GM18870 (cell line): Measurements from ENCODE around the gene ST6GALNAC3.
A peak's percentile ranks its signal among the peaks of the same experiment; 100 is the strongest.

ENCODE experiments used
- ATAC-seq: cut with Tn5 transposase; IDR thresholded peaks from one replicate; pipeline ENCODE4 v1.9.1; 2021; ENCODE audit warnings: moderate library complexity; ENCODE audit not compliant: unreplicated experiment

Gene ST6GALNAC3

GRCh38 chr1:76491737-76492136, 417.2 kb downstream of the ST6GALNAC3 start:
- ATAC-seq: no peak

DNA sequence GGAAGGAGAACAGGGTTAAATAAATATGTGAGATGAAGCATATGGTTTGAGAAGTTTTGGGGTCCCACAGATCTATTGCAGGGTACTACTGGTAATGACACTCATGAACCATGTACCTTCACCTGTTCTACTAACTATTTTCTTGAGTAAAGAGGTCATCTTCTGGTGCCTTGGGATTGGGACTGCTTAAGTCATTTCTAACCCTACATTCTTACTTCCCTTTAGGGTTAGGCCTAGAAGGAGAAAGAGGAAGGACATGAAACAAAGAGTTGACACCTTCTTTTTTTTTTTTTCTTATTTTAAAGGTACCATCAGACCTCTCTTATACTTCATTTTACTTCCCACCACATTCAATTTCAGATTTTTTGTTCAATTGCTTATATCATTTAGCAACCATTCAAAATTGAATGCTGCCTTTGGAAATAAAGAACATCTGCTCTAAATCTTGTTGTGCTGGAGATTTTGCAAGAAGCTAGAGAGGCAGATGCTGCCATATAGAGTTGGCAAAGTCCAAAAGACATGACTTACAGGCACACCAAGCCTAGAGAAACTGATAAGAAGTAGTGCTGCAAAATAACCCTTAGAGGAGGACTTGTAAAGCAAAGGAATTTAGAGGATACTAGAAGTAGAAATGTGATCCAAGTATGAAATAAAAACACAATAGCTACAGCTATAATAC, 418.3 kb downstream of the ST6GALNAC3 start:
- ATAC-seq: no peak

GRCh38 chr1:76494807-76495206, 420.3 kb downstream of the ST6GALNAC3 start:
- ATAC-seq: peak; percentile 96

DNA sequence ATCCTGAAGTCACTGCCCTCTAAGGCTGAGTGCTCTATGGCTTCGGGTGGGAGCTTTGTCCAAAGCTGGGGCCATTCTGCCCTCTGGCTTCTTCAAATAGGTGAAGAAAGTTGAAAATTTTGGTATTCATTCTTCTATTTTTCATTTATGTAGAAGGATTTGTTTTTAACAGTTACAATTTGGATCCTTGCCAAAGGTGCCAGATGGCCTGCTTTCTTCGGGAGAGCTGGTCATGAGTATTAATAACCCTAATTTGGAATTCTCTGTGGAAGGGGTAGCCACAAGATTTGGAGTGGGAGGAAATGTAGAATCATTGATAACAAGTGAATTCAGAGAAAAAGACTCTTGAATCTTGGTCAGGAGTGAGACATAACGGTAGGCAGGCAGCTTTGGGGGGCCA, 422.3 kb downstream of the ST6GALNAC3 start:
- no peak for ATAC-seq

GRCh38 chr1:76500116-76500515, 425.6 kb downstream of the ST6GALNAC3 start:
- ATAC-seq: no peak

DNA sequence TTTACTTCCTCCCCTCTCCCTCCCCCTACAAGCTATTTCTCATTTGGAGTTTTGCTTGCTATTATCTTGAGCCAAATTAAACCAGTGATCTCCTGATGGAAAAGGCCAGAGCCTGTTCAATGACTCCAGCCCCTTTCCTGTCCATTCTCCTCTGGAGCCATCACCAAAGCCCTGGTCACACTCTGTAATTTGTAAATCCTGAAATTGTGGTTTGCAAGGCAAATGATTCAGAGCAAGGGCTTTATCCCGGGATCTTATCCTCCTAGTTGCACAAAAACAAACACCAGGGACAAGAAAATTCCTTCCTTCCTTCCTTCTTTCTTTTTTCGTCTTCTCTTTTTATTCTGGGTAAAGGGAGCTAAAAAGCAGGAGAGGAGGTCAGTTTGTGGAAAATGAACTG, 426.6 kb downstream of the ST6GALNAC3 start:
- ATAC-seq: no peak

GRCh38 chr1:76501586-76502219, 427.2 kb downstream of the ST6GALNAC3 start:
- ATAC-seq: no peak

- ATAC-seq: no peak
Observed at GRCh38 chr1:76503100-76503499, 428.6 kb downstream of the ST6GALNAC3 start.

GRCh38 chr1:76503736-76504135, 429.2 kb downstream of the ST6GALNAC3 start:
- ATAC-seq: no peak

GRCh38 chr1:76507376-76507775, 432.8 kb downstream of the ST6GALNAC3 start:
- ATAC-seq: no peak

DNA sequence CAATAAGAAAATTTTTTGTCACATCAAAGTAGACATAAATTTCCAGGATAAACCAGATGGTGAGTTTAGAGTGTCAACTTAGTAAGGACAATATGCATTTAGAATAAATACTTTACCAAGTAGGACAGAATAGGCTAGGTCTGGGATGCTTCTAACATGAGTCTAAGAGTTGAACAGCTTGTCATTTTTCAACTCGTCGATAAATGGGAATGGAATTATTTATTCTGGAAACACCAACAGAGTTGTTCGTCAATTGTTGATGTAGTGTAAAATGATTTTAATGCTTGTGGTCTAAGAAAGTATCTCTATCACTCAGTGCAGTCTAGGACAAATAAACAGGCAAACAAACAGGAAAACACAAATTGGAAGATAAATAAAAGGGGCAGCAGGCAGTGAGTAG, 434.3 kb downstream of the ST6GALNAC3 start:
- ATAC-seq: no peak

DNA sequence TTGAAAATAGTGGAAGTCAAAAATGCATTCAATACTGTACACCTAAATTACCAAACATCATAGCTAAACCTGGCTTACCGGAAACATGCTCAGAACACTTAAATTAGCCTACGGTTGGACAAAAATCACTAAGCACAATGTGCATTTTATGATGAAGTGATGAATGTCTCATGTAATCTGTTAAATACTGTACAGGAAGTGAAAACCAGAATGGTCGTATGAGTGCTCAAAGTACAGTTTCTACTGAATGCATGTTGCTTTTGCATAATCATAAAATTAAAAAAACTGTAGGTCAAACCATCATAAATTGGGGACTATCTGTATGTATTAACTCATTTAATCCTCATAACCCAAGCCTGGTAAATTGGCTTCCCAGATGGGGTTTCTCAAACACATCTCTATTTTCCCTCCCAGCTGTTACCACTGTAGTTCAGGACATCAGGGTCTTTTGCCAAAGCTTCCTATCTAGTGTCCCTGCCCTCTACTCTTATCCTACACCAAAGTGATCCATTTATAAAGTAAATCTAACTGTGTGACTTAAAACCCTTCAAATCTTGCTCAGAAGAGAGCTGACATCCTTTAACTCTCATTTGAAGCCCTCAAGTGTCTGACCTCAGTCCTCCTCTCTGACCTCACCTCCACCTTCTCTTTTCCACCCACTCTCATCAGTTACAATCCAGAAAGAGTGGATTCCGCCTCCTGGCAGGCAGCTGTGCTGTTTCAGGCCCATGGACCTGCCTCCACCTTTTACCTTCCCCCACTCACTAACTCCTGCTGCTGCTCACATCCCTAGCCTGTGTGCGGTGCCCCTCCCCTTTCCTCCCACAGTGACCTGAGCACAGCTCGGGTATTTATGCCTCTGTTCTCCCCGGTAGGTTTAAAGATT, 436.4 kb downstream of the ST6GALNAC3 start:
- ATAC-seq: no peak

GRCh38 chr1:76511558-76512179, 437.1 kb downstream of the ST6GALNAC3 start:
- no peak for ATAC-seq

- ATAC-seq: no peak
Observed at GRCh38 chr1:76530953-76531352, 456.4 kb downstream of the ST6GALNAC3 start.

- no peak for ATAC-seq
Observed at GRCh38 chr1:76541618-76542017, 467.1 kb downstream of the ST6GALNAC3 start.

GRCh38 chr1:76542359-76542758, 467.8 kb downstream of the ST6GALNAC3 start:
- ATAC-seq: no peak

DNA sequence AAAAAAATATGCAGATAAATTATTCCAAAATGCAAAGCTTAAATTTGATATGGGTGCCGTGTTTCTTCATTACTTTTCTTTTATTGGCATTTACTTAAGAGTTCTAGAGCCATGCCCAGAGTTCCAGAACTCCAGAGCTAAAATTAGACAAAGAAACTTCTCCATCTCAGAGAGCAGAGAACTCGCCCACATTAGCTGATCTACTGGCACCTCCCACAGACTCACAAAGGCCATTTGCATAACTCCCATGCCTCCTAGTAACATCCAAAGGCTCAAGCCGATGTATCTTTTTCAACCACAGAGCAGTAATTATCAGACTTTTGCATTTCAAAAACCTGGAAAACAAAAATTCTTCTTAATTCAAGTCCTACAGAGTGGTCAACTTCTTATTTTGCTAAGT, 468.9 kb downstream of the ST6GALNAC3 start:
- no peak for ATAC-seq

- ATAC-seq: no peak
Observed at GRCh38 chr1:76546354-76546933, 471.9 kb downstream of the ST6GALNAC3 start.

- ATAC-seq: no peak
Observed at GRCh38 chr1:76547916-76548315, 473.4 kb downstream of the ST6GALNAC3 start.

- ATAC-seq: no peak
Observed at GRCh38 chr1:76548513-76549100, 474.1 kb downstream of the ST6GALNAC3 start.

GRCh38 chr1:76554283-76554682, 479.7 kb downstream of the ST6GALNAC3 start:
- ATAC-seq: no peak
